Astrocyte (in vitro differentiated cells and primary cell): ENCODE data around the gene NRG3.

Source experiments
- CTCF ChIP-seq: IDR thresholded peaks from 2 replicates; pipeline ENCODE4 v1.5.1; 2011; ENCODE audit warnings: low read depth, mild to moderate bottlenecking, inconsistent platforms, low read length, moderate library complexity; ENCODE audit not compliant: insufficient read depth
- EZH2 ChIP-seq: IDR thresholded peaks from 2 replicates; pipeline ENCODE4 v1.6.1; 2012; ENCODE audit warnings: mild to moderate bottlenecking, low read length, inconsistent platforms; ENCODE audit not compliant: insufficient read depth

GRCh38 chr10:82242778-82243177, 367.8 kb downstream of the NRG3 start:
- no peak for TF ChIP-seq CTCF
- no peak for TF ChIP-seq EZH2
